ENCODE results near the gene INTS13. TPM values are rescaled to one million over a fixed set of nuclear protein-coding genes. Genes with fewer than 3 reads are reported as not detected.
"Not testable (repeated sequence)": the region's sequence is repeated elsewhere in the genome, so short reads cannot be mapped to it uniquely, and the experiment has no call there.

The INTS13 gene
- total and polyA plus RNA-seq, 9 donors = 22.4 to 32.2 (median 25.6) TPM

DNA sequence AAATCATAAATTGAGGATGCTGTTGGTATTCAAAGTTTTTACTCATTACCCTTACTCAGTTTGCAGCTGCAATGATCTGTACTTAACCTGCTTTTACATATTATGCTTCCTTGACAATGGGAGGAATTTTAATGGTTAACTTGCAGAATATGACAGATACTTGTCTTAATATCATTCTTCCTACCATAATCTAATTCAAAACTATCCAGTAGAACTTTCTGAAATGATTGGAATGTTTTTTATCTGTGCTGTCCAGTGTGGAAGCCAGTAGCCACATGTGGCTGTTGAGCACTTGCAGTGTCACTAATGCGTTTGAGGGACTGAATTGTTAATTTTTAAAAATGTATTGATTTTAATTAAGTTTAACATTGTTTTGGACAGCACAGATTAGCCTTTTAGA, 24.0 kb upstream of the INTS13 start:
- H3K4me3 ChIP-seq (ENCODE audit: low read length) = no peak overlapping the region
- H3K9me3 ChIP-seq (replicated peaks; ENCODE audit: control insufficient read depth, low read depth, low read length) = no peaks in the 10 kb centered on the region
- H3K27me3 ChIP-seq (ENCODE audit: control insufficient read depth, insufficient read depth, low read length) = no peaks in the 10 kb centered on the region
- no CpG with 5 or more reads among the region's 1 CpG for WGBS (ENCODE audit: insufficient coverage)
- no peak for DNase-seq
- no peaks in the 10 kb centered on the region for H3K4me1 ChIP-seq (ENCODE audit: control insufficient read depth, insufficient read depth, low read length)
- H3K27ac ChIP-seq (ENCODE audit: low read length) = no peak overlapping the region
- H3K36me3 ChIP-seq (ENCODE audit: control insufficient read depth, insufficient read depth, low read length) = peaks cover 12% of the 10 kb centered on the region

DNA sequence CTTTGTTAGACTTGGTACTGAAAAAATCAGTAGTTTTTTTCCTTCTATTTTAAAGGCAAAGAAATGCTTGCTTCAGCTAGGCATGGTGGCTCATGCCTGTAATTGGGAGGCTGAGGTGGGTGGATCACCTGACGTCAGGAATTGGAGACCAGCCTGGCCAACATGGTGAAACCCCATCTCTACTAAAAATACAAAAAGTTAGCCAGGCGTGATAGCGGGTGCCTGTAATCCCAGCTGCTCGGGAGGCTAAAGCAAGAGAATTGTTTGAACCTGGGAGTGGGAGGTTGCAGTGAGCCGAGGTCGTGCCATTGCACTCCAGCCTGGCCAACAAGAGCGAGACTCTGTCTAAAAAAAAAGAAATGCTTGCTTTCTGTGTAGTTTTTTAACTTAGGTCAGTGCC, 23.6 kb upstream of the INTS13 start:
- not testable (repeated sequence) for H3K9me3 ChIP-seq (replicated peaks; ENCODE audit: control insufficient read depth, low read depth, low read length); DNase-seq; H3K4me1 ChIP-seq (ENCODE audit: control insufficient read depth, insufficient read depth, low read length); H3K4me3 ChIP-seq (ENCODE audit: low read length); H3K27ac ChIP-seq (ENCODE audit: low read length); H3K27me3 ChIP-seq (ENCODE audit: control insufficient read depth, insufficient read depth, low read length)
- peaks cover 14% of the 10 kb centered on the region for H3K36me3 ChIP-seq (ENCODE audit: control insufficient read depth, insufficient read depth, low read length)
- 95% methylated on average over 3 of the region's 7 CpGs for WGBS (ENCODE audit: insufficient coverage)

DNA sequence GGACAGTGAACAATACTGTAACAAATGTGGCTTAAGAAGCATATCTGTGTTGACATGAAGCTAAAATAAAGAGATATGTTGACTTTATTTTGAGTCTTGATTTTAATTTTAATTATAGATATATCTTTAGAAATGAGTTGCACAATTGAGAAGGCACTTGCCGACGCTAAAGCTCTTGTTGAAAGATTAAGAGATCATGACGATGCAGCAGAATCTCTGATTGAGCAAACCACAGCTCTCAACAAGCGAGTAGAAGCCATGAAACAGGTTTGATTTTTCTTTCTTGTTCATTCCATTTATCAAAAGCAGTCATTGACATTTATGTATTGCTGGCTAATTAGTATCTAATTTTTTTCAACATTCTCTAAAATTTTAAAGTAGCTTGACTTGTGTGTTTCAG, 16.2 kb upstream of the INTS13 start:
- no peaks in the 10 kb centered on the region for H3K9me3 ChIP-seq (replicated peaks; ENCODE audit: control insufficient read depth, low read depth, low read length)
- no peak overlapping the region for H3K4me3 ChIP-seq (ENCODE audit: low read length)
- no peaks in the 10 kb centered on the region for H3K4me1 ChIP-seq (ENCODE audit: control insufficient read depth, insufficient read depth, low read length)
- DNase-seq = no peak
- WGBS (ENCODE audit: insufficient coverage) = no CpG with 5 or more reads among the region's 4 CpGs
- H3K27me3 ChIP-seq (ENCODE audit: control insufficient read depth, insufficient read depth, low read length) = no peaks in the 10 kb centered on the region
- H3K27ac ChIP-seq (ENCODE audit: low read length) = no peak overlapping the region
- H3K36me3 ChIP-seq (ENCODE audit: control insufficient read depth, insufficient read depth, low read length) = peaks cover 12% of the 10 kb centered on the region

DNA sequence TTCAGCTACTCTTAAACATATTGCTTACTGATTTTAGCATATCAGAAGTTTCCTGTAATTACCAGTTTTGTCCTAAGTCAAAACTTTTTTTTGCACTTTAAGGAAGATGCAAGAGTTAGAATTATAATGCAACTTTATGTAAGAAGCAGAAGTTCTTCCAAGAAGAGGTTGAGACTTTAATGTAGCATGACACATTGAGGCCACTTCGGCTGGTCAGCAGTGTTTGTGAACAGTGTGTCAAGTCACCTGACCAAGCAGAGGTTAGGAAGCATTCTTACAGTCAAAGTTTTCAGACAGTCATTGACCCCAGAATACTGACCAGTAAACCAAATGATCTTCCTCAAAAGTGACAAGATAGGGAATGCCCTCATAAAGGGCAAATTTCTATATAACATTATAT, 15.7 kb upstream of the INTS13 start:
- whole genome bisulfite sequencing (ENCODE audit: insufficient coverage) = 40% methylated on average over 1 of the region's 1 CpG
- peaks cover under 1% of the 10 kb centered on the region for H3K9me3 ChIP-seq (replicated peaks; ENCODE audit: control insufficient read depth, low read depth, low read length)
- peaks cover 12% of the 10 kb centered on the region for H3K36me3 ChIP-seq (ENCODE audit: control insufficient read depth, insufficient read depth, low read length)
- no peak overlapping the region for H3K27ac ChIP-seq (ENCODE audit: low read length)
- H3K4me3 ChIP-seq (ENCODE audit: low read length) = no peak overlapping the region
- no peaks in the 10 kb centered on the region for H3K27me3 ChIP-seq (ENCODE audit: control insufficient read depth, insufficient read depth, low read length)
- DNase-seq = peak; percentile 50
- no peaks in the 10 kb centered on the region for H3K4me1 ChIP-seq (ENCODE audit: control insufficient read depth, insufficient read depth, low read length)

DNA sequence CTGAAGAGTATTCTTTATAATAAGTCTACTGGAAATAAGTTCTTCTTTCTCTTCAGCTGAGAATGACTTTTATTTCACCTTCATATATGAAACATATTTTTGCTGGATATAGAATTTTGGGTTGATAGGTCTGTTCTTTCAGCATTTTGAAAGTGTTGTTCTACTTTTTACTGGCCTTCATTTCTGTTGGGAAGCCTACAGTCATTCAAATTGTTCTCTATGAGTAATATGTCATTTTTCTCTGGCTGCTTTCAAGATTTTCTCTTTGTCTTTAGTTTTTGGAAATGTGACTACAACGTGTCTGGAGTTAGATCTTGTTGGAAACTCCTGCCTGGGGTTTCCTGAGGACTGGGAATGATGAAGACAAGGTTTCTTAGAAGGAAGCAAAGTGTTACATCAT, 10.5 kb upstream of the INTS13 start:
- no peaks in the 10 kb centered on the region for H3K27me3 ChIP-seq (ENCODE audit: control insufficient read depth, insufficient read depth, low read length)
- DNase-seq = no peak
- peaks cover 9% of the 10 kb centered on the region for H3K9me3 ChIP-seq (replicated peaks; ENCODE audit: control insufficient read depth, low read depth, low read length)
- H3K4me1 ChIP-seq (ENCODE audit: control insufficient read depth, insufficient read depth, low read length) = no peaks in the 10 kb centered on the region
- H3K27ac ChIP-seq (ENCODE audit: low read length) = no peak overlapping the region
- no CpG with 5 or more reads among the region's 1 CpG for WGBS (ENCODE audit: insufficient coverage)
- H3K36me3 ChIP-seq (ENCODE audit: control insufficient read depth, insufficient read depth, low read length) = no peaks in the 10 kb centered on the region
- no peak overlapping the region for H3K4me3 ChIP-seq (ENCODE audit: low read length)

DNA sequence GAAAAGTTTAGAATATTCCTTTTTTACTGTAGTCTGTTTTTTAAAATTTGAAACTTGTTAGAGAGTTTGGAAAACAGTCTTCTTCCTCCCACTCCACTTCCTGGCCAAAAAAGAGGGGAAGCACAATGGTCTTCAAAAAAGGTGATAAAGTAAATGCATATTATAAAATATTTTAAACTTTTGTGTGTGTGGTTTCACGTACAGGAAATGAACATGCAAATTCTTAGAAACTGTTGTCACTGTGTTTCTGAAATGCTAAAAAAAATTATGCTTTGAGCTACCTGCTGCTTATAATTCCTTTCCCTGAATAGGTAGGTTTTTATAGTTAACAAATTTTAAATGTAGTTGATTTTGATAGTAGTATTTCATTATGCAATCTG, 3.4 kb upstream of the INTS13 start:
- DNase-seq = no peak
- H3K36me3 ChIP-seq (ENCODE audit: control insufficient read depth, insufficient read depth, low read length) = no peaks in the 10 kb centered on the region
- H3K27ac ChIP-seq (ENCODE audit: low read length) = no peak overlapping the region
- H3K9me3 ChIP-seq (replicated peaks; ENCODE audit: control insufficient read depth, low read depth, low read length) = peaks cover 5% of the 10 kb centered on the region
- no peaks in the 10 kb centered on the region for H3K27me3 ChIP-seq (ENCODE audit: control insufficient read depth, insufficient read depth, low read length)
- H3K4me1 ChIP-seq (ENCODE audit: control insufficient read depth, insufficient read depth, low read length) = peaks cover 5% of the 10 kb centered on the region
- no peak overlapping the region for H3K4me3 ChIP-seq (ENCODE audit: low read length)
- no CpG with 5 or more reads among the region's 1 CpG for WGBS (ENCODE audit: insufficient coverage)

DNA sequence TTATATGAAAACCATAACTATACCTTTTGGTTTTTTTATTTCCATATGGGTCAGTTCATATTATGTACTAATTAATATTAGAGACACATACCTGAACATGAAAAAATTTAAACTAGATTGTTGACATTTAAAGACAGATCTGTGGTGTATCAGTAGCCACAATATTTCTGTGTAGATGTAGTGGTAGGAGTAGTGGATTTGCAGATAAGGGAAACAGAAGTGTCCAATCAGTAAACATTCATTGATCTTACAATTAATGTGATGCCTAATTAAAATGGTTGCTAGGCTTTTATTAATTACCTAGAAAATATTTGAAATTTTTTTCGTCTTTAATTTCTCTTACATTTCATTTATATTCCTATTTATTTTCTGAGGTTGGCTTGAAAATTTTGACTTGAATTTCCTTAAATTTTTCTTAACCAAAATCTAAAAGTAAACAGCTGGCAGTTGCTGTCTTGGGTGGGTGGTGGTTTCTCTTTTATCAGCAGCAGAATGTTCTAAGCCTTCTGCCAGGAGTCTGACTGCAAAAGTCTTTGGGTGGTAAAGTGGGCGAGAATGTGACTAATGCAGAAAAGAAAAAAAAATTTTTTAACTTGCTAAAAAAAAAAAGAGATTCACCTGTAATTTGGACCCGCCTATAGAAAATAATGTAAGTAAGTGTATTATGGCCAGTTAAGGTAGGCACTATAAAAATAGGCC, 2.9 kb upstream of the INTS13 start:
- H3K4me1 ChIP-seq (ENCODE audit: control insufficient read depth, insufficient read depth, low read length) = peaks cover 8% of the 10 kb centered on the region
- peaks cover 5% of the 10 kb centered on the region for H3K9me3 ChIP-seq (replicated peaks; ENCODE audit: control insufficient read depth, low read depth, low read length)
- no peaks in the 10 kb centered on the region for H3K27me3 ChIP-seq (ENCODE audit: control insufficient read depth, insufficient read depth, low read length)
- no peak overlapping the region for H3K4me3 ChIP-seq (ENCODE audit: low read length)
- no CpG with 5 or more reads among the region's 3 CpGs for WGBS (ENCODE audit: insufficient coverage)
- no peak for DNase-seq
- no peaks in the 10 kb centered on the region for H3K36me3 ChIP-seq (ENCODE audit: control insufficient read depth, insufficient read depth, low read length)
- H3K27ac ChIP-seq (ENCODE audit: low read length) = no peak overlapping the region

DNA sequence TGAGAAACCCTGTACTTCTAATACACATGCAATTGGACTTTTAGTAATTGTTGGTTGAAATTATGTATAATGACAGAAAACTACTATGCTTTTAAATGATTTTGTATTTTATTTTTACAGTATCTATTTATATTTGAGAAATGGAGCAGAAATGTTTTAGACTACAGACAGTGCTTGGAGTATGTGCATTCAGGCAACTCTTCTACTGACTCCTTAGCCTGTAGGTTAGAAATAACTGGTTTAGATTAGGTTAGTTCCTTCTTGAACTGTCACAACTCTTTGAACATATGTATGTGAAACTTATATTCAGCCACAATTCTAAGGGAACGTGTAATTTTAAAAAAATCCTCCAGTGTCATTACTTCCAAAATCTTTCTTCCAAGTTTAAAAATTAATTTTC, 2.2 kb upstream of the INTS13 start:
- Histone ChIP-seq H3K27ac (ENCODE audit: low read length) (no peak overlapping the region), H3K4me1 (ENCODE audit: control insufficient read depth, insufficient read depth, low read length) (peaks cover 8% of the 10 kb centered on the region), H3K36me3 (ENCODE audit: control insufficient read depth, insufficient read depth, low read length) (no peaks in the 10 kb centered on the region), H3K9me3 (replicated peaks; ENCODE audit: control insufficient read depth, low read depth, low read length) (peaks cover 5% of the 10 kb centered on the region), H3K4me3 (ENCODE audit: low read length) (no peak overlapping the region), H3K27me3 (ENCODE audit: control insufficient read depth, insufficient read depth, low read length) (no peaks in the 10 kb centered on the region)
- DNase-seq = no peak
- WGBS (ENCODE audit: insufficient coverage) = no CpG with 5 or more reads among the region's 1 CpG

DNA sequence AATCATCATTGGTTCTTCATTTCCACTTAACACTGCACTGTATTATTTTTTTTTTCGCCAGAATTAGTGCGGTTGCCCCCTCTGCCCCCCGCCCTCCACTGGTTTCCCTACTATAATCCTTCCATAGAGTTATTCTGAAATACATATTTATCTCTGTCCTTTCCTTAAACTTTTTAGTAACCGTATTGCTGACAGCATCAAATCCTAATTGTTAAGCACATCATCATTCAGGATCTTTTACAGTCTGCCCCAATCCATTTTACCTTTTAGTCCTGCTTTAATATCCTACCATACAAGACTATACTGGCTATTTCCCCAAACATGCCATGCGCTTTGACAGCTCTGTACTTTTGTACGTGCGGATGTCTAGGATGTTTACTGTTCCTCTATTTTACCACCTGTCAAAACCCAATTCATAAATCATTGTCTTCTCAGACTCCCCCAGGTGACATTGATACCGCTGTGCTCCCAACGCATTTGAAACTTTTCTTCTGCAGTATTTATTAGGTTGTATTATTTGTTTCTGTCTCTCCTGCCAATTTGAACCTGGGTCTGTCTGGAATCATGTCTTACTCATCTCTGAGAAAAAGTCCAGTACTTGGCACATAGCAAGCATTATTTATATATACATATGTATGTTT, 1.5 kb upstream of the INTS13 start:
- H3K36me3 ChIP-seq (ENCODE audit: control insufficient read depth, insufficient read depth, low read length) = no peaks in the 10 kb centered on the region
- H3K9me3 ChIP-seq (replicated peaks; ENCODE audit: control insufficient read depth, low read depth, low read length) = peaks cover 2% of the 10 kb centered on the region
- WGBS (ENCODE audit: insufficient coverage) = 0% methylated on average over 2 of the region's 9 CpGs
- peak overlapping the region; percentile 90 for H3K4me3 ChIP-seq (ENCODE audit: low read length)
- no peaks in the 10 kb centered on the region for H3K27me3 ChIP-seq (ENCODE audit: control insufficient read depth, insufficient read depth, low read length)
- H3K4me1 ChIP-seq (ENCODE audit: control insufficient read depth, insufficient read depth, low read length) = peaks cover 8% of the 10 kb centered on the region
- H3K27ac ChIP-seq (ENCODE audit: low read length) = peak overlapping the region; percentile 97
- peak; percentile 13 for DNase-seq

DNA sequence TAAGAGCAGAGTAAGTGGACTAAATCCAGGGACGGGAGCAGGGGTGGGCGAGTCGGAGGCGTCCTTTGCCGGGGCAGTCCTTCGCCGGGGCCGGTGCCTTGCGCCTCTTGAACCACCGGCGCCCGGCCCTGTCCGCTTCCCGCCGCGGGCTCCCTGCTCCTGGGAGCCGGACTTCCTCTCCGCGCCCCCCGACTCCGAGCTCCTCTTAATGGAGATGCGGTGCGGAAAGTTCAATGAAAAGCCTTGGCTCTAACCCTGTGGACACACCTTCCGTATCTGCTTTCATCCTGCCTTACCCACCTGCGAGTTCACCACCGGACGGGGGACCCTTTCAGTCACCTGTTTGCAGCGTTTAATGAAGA, 901 bp upstream of the INTS13 start:
- 0% methylated on average over 22 of the region's 28 CpGs for WGBS (ENCODE audit: insufficient coverage)
- peak overlapping the region; percentile 90 for H3K4me3 ChIP-seq (ENCODE audit: low read length)
- H3K4me1 ChIP-seq (ENCODE audit: control insufficient read depth, insufficient read depth, low read length) = peaks cover 8% of the 10 kb centered on the region
- DNase-seq = no peak
- no peaks in the 10 kb centered on the region for H3K9me3 ChIP-seq (replicated peaks; ENCODE audit: control insufficient read depth, low read depth, low read length)
- no peaks in the 10 kb centered on the region for H3K36me3 ChIP-seq (ENCODE audit: control insufficient read depth, insufficient read depth, low read length)
- no peaks in the 10 kb centered on the region for H3K27me3 ChIP-seq (ENCODE audit: control insufficient read depth, insufficient read depth, low read length)
- peak overlapping the region; percentile 97 for H3K27ac ChIP-seq (ENCODE audit: low read length)

Data from muscle of leg (tissue), 11 donors.